Mesothelial cell of epicardium (in vitro differentiated cells): ENCODE data around the gene NCK2. TPM values are rescaled to one million over a fixed set of nuclear protein-coding genes. Genes with fewer than 3 reads are reported as not detected.

ENCODE experiments used
- DNase-seq, 2 experiments: peaks; one replicate each; pipeline ENCODE4 v3.0.0; 2021; ENCODE audit warnings: low spot score in 2 of 2; ENCODE audit not compliant: unreplicated experiment in 2 of 2
- H3K27ac Mint-ChIP-seq: 2 replicates; pipeline ENCODE4 v1.8.0; 2021; ENCODE audit warnings: mixed read lengths
- H3K27me3 Mint-ChIP-seq: 2 replicates; pipeline ENCODE4 v1.8.0; 2021; ENCODE audit warnings: low read depth, mixed read lengths
- H3K36me3 Mint-ChIP-seq: 2 replicates; pipeline ENCODE4 v1.8.0; 2021; ENCODE audit warnings: mixed read lengths
- H3K4me1 Mint-ChIP-seq: 2 replicates; pipeline ENCODE4 v1.8.0; 2021; ENCODE audit warnings: mixed read lengths
- H3K4me3 Mint-ChIP-seq: 2 replicates; pipeline ENCODE4 v1.8.0; 2021; ENCODE audit warnings: mild to moderate bottlenecking, moderate library complexity, mixed read lengths
- H3K9me3 Mint-ChIP-seq: 2 replicates; pipeline ENCODE4 v1.8.0; 2021; ENCODE audit warnings: mixed read lengths
- total RNA-seq: library from RNA; stranded (reverse); gene quantifications from 3 replicates; pipeline ENCODE4 v1.2.1, GENCODE V29; 2021
- TF ChIP-seq, protein P1 (sequence below): fragments of 200-600 bp; sonication (generic); IDR thresholded peaks from one replicate; pipeline ENCODE4 v1.5.0; 2021; ENCODE audit warnings: antibody characterized with exemption; ENCODE audit not compliant: unreplicated experiment

The NCK2 gene
- total RNA-seq, 1 donor from 2014 or later, result 59.5 TPM

DNA sequence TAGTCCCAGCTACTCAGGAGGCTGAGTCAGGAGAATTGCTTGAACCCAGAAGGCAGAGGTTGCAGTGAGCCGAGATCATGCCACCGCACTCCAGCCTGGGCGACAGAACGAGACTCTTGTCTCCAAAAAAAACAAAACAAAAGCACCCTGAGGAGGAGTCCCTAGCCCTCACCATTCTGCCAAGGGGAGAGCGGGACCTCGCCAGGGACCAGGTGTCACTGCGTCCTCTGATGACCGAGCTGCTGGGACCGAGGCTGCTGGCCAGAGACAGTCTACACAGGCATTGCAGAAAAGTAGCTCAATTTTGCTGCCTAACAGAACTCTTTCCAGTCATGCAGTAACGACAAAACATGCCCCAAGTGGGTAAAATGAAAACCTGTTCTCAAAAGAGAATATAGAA lies 18.4 kb downstream of the NCK2 start:
- Mint-ChIP-seq H3K27ac (no peak overlapping the region), H3K9me3 (no peaks in the 10 kb centered on the region), H3K27me3 (no peaks in the 10 kb centered on the region), H3K4me1 (peaks cover 8% of the 10 kb centered on the region), H3K36me3 (peaks cover 3% of the 10 kb centered on the region), H3K4me3 (no peak overlapping the region)
- TF ChIP-seq, protein P1, sequence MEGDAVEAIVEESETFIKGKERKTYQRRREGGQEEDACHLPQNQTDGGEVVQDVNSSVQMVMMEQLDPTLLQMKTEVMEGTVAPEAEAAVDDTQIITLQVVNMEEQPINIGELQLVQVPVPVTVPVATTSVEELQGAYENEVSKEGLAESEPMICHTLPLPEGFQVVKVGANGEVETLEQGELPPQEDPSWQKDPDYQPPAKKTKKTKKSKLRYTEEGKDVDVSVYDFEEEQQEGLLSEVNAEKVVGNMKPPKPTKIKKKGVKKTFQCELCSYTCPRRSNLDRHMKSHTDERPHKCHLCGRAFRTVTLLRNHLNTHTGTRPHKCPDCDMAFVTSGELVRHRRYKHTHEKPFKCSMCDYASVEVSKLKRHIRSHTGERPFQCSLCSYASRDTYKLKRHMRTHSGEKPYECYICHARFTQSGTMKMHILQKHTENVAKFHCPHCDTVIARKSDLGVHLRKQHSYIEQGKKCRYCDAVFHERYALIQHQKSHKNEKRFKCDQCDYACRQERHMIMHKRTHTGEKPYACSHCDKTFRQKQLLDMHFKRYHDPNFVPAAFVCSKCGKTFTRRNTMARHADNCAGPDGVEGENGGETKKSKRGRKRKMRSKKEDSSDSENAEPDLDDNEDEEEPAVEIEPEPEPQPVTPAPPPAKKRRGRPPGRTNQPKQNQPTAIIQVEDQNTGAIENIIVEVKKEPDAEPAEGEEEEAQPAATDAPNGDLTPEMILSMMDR, result no peak
- no peak for DNase-seq

DNA sequence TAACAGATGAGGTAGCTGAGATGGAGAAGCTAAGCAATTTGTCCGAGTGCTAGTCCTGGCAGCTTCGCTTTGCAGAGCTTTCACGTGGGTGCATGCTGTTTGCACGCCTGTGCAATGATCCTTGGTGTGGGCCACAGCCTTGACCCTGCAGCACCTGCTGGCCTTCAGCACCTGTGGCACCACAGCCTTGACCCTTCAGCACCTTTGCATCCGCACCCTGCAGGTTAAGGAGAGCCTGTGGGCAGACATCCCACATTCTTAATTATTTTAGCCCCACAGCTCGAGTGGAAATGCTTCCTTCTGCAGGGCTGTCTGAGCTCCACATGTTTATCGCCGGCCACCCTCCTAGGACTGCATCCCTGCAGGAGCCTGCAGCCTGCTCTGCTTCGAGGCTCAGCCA lies 19.3 kb downstream of the NCK2 start:
- TF ChIP-seq, protein P1, result no peak
- peaks cover 13% of the 10 kb centered on the region for H3K4me1 Mint-ChIP-seq
- H3K27ac Mint-ChIP-seq, result no peak overlapping the region
- peaks cover 3% of the 10 kb centered on the region for H3K36me3 Mint-ChIP-seq
- no peaks in the 10 kb centered on the region for H3K9me3 Mint-ChIP-seq
- H3K4me3 Mint-ChIP-seq, result no peak overlapping the region
- H3K27me3 Mint-ChIP-seq, result no peaks in the 10 kb centered on the region
- DNase-seq, result no peak

DNA sequence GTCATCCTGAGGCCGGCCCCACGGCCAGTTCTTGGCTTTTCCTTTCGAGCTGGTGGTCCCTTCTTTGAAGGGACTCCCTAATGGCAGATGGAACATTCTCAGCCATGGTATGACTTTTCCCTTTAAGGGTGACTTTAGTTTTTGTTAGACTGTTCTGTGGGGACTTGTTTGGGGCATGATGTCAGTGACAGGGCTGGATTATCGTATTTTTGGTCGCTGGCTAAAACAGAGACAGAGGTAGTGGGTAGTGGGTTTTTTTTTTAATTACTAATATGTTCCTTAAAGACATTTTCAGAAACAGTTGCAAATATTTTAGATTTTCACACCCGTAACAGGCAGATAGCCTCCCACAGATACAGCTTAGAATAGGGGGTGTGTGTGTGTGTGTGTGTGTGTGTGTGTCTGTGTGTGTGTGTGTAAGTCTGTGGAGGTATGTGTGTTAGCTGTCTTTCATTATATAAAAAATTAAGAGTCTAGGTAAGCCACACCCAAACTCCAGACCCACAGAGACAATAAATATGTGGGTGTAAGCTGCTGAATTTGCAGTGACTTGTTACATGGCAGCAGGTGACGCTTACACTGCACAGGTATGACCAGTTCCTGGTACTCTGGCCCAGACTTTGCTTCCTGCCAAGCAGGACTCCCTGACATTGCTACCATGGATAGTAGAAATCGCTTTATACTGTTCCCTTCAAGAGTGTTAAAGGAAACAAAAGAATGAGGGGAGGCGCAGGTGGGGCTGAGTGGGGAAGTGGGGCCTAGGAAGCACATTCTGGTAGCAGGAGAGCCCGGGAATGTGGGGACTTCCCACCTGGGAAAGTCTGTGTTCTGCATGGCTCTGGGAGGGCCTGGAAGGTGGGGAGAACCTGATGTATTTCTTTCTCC lies 20.9 kb downstream of the NCK2 start:
- TF ChIP-seq, protein P1, result no peak

DNA sequence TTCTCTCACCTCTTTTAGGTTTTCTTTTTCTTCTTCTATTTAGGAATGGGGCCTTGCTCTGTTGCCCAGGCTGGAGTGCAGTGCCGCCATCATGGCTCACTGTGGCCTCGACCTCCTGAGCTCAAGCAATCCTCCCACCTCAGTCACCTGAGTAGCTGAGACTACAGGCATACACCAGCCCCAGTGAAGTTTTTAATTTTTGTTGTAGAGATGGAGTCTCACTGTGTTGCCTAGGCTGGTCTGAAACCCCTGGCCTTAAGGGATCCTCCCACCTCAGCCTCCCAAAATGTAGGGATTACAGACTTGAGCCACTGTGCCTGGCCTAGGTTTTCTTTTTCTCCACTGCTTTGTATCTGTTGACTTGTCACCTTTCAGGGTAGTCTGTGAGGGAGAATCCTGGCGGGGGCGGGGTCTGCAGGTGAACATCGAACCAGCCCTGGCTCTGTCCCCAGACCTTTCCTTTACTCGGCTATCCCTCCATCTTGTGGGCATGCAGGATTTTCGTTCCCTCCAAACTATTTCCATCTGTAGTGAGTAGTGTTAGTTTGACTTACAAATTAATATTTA lies 21.7 kb downstream of the NCK2 start:
- TF ChIP-seq, protein P1, result no peak
- Mint-ChIP-seq H3K4me3 (no peak overlapping the region), H3K9me3 (no peaks in the 10 kb centered on the region), H3K27me3 (no peaks in the 10 kb centered on the region), H3K27ac (no peak overlapping the region), H3K4me1 (peaks cover 28% of the 10 kb centered on the region), H3K36me3 (peaks cover 3% of the 10 kb centered on the region)
- no peak for DNase-seq

More for the DNA sequence above, 20.9 kb downstream of the NCK2 start:
- Mint-ChIP-seq H3K9me3 (no peaks in the 10 kb centered on the region), H3K36me3 (peaks cover 3% of the 10 kb centered on the region), H3K4me3 (no peak overlapping the region), H3K27me3 (no peaks in the 10 kb centered on the region), H3K4me1 (peaks cover 26% of the 10 kb centered on the region), H3K27ac (no peak overlapping the region)
- DNase-seq, result no peak

DNA sequence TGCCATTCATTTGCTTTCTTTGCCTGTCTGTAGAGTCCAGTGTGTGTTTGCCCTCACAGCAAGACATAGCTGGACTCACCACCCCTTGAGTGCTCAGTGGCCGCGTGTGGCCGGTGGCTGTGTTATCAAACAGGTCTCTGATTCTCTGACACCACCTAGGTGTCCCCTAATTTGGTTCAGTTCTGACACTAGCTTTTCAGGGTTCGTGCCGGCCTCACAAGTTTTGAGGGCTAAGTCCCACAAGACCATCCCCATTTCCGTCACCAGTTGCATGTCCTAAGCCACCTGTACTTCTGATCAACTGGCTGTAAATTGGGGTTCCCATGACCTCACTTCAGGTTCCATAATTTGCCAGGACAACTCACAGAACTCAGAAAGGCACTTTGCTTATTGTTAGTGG lies 23.5 kb downstream of the NCK2 start:
- no peak for DNase-seq
- peaks cover 3% of the 10 kb centered on the region for H3K36me3 Mint-ChIP-seq
- no peak overlapping the region for H3K4me3 Mint-ChIP-seq
- no peaks in the 10 kb centered on the region for H3K9me3 Mint-ChIP-seq
- no peak overlapping the region for H3K27ac Mint-ChIP-seq
- peaks cover 34% of the 10 kb centered on the region for H3K4me1 Mint-ChIP-seq
- H3K27me3 Mint-ChIP-seq, result no peaks in the 10 kb centered on the region
- TF ChIP-seq, protein P1, result no peak
